ENCODE measurements around the gene LRRFIP2. TPM values are rescaled to one million over a fixed set of nuclear protein-coding genes. Genes with fewer than 3 reads are reported as not detected.
"Not testable (repeated sequence)": the region's sequence is repeated elsewhere in the genome, so short reads cannot be mapped to it uniquely, and the experiment has no call there.

The LRRFIP2 gene, protein sequence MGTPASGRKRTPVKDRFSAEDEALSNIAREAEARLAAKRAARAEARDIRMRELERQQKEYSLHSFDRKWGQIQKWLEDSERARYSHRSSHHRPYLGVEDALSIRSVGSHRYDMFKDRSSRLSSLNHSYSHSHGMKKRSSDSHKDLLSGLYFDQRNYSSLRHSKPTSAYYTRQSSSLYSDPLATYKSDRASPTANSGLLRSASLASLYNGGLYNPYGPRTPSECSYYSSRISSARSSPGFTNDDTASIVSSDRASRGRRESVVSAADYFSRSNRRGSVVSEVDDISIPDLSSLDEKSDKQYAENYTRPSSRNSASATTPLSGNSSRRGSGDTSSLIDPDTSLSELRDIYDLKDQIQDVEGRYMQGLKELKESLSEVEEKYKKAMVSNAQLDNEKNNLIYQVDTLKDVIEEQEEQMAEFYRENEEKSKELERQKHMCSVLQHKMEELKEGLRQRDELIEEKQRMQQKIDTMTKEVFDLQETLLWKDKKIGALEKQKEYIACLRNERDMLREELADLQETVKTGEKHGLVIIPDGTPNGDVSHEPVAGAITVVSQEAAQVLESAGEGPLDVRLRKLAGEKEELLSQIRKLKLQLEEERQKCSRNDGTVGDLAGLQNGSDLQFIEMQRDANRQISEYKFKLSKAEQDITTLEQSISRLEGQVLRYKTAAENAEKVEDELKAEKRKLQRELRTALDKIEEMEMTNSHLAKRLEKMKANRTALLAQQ
- total RNA-seq: 100 to 1,000 TPM in 1 of 2 donors, 10 to 100 TPM in 1; 82.3 to 142 TPM

- peaks cover 0 to 72% of the 10 kb centered on the region in 2 donors for H3K4me1 ChIP-seq
- peak within 1 kb of the TSS; percentile 90 to 91 for H3K4me3 ChIP-seq
- DNase-seq (ENCODE audit: low spot score): no peak
- TF ChIP-seq CTCF (IDR thresholded peaks at IDR 0.05): no peak
- no peaks in the 10 kb centered on the region for H3K9me3 ChIP-seq
- H3K36me3 ChIP-seq: peaks cover 6% of the 10 kb centered on the region
- H3K27ac ChIP-seq: peak within 1 kb of the TSS; percentile 96 to 98
- no peaks in the 10 kb centered on the region for H3K27me3 ChIP-seq
Measured at GRCh38 chr3:37174532-37175126, at the start of gene LRRFIP2. Gene LRRFIP2 (minus strand): TSS chr3:37174582. CDS start chr3:37148983, 25,599 bp downstream.

DNA sequence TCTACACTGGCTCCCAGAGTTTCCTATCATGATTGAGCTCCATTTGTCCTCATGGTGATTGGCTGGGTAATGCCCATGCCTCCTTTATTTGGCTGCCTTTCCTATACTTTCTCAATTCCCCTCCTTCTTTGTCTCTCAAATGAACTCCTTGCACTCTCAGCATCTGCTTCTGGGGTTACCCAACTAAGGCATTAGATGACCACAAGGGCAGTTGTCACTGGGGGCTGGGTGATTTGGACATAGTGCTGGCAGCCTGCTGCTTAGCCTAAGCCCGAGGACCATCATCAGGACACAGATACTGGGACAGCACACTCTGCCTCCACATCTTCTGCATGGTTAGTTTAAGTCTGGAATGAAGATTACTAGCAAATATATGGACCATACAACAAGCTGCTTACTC is 49.2 kb upstream of the LRRFIP2 start:
- no peak for TF ChIP-seq CTCF (IDR thresholded peaks at IDR 0.05)
- H3K27ac ChIP-seq: no peak overlapping the region
- no peaks in the 10 kb centered on the region for H3K9me3 ChIP-seq
- no peak for DNase-seq (ENCODE audit: low spot score)
- H3K36me3 ChIP-seq: no peaks in the 10 kb centered on the region
- no peaks in the 10 kb centered on the region for H3K27me3 ChIP-seq
- H3K4me3 ChIP-seq: no peak overlapping the region
- H3K4me1 ChIP-seq: no peaks in the 10 kb centered on the region

GRCh38 chr3:37223141-37223558 is 48.8 kb upstream of the LRRFIP2 start:
- DNase-seq (ENCODE audit: low spot score): no peak
- no peak overlapping the region for H3K27ac ChIP-seq
- no peaks in the 10 kb centered on the region for H3K9me3 ChIP-seq
- H3K27me3 ChIP-seq: no peaks in the 10 kb centered on the region
- H3K36me3 ChIP-seq: no peaks in the 10 kb centered on the region
- H3K4me3 ChIP-seq: no peak overlapping the region
- TF ChIP-seq CTCF (IDR thresholded peaks at IDR 0.05): no peak
- H3K4me1 ChIP-seq: no peaks in the 10 kb centered on the region

DNA sequence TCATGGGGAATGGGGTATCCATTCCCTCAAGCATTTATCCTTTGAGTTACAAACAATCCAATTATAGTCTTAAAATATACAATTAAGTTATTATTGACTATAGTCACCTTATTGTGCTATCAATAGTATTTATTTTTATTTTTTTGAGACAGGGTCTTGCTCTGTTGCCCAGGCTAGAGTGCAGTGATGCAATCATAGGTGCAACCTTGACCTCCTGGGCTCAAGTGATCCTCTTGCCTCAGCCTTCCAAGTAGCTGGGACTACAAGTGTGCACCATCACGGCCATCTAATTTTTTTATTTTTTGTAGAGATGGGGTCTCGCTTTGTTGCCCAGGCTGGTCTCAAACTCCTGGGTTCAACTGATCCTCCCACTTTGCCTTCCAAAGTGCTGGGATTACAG is 48.2 kb upstream of the LRRFIP2 start:
- not testable (repeated sequence) for H3K4me1 ChIP-seq; H3K27ac ChIP-seq; H3K4me3 ChIP-seq; H3K27me3 ChIP-seq; H3K36me3 ChIP-seq; H3K9me3 ChIP-seq; DNase-seq (ENCODE audit: low spot score)

DNA sequence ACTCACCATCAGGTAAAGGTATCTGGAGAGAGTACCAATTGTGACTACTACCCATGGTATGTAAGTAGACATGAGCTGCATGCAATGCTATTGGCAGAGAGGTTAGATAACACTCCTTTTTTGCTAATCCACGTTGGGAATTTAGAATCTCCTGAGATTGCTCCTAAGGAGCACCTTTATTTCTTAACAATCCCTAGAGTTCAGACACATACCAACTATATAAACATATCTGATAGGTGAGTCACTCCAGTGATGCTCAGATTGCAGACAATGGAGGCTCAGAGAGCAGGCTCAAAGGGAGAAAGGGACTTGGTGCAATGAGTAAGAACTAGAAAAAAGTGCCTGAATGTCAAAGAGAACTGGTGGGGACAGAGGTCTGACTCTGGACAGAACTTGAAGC is 47.0 kb upstream of the LRRFIP2 start:
- no peak for DNase-seq (ENCODE audit: low spot score)
- Histone ChIP-seq H3K4me1 (no peaks in the 10 kb centered on the region), H3K36me3 (no peaks in the 10 kb centered on the region), H3K9me3 (no peaks in the 10 kb centered on the region), H3K27me3 (no peaks in the 10 kb centered on the region), H3K4me3 (no peak overlapping the region), H3K27ac (no peak overlapping the region)
- no peak for TF ChIP-seq CTCF (IDR thresholded peaks at IDR 0.05)

DNA sequence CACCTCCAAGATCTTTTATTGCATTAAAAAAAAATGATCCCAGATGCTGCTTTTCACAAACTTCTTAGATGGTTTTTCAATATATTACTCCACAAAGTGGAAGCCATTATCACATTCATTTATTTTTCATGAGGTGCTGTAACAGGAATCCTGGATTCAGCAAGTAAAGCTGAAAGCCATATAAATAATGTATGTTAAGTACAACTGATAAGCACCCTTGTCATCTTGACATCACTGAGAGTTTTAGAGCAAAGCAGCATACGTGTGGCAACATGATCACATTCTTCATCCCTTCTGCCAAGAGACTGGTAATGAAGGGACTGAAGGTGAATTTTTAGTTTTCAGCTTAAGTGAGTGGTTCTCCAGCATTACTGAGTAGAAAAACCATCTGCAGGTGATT is 44.9 kb upstream of the LRRFIP2 start:
- no peak overlapping the region for H3K4me3 ChIP-seq
- TF ChIP-seq CTCF (IDR thresholded peaks at IDR 0.05): no peak
- H3K27ac ChIP-seq: no peak overlapping the region
- H3K36me3 ChIP-seq: no peaks in the 10 kb centered on the region
- no peak for DNase-seq (ENCODE audit: low spot score)
- H3K27me3 ChIP-seq: no peaks in the 10 kb centered on the region
- no peaks in the 10 kb centered on the region for H3K4me1 ChIP-seq
- H3K9me3 ChIP-seq: no peaks in the 10 kb centered on the region

Data from right atrium auricular region (tissue), 2 donors.